Activated CD4-positive, alpha-beta T cell treated with anti-CD3 and anti-CD28 coated beads for 24 hours (primary cell): Measurements from ENCODE around the gene TMC3.
A peak's percentile ranks its signal among the peaks of the same experiment; 100 is the strongest.

Experiments
- DNase-seq, 2 donors: peaks; one replicate each; pipeline ENCODE4 v3.0.0-alpha.2; 2020; ENCODE audit warnings: low read depth in 2 of 2

TMC3 gene

GRCh38 chr15:81297603-81298575 is 76.1 kb downstream of the TMC3 start:
- DNase-seq = no peak

- DNase-seq = no peak
Observed at GRCh38 chr15:81297147-81297572, 76.9 kb downstream of the TMC3 start.

GRCh38 chr15:81296673-81297072 is 77.3 kb downstream of the TMC3 start:
- DNase-seq = peak; percentile 44 to 60

- DNase-seq = no peak
Observed at GRCh38 chr15:81296186-81296585, 77.8 kb downstream of the TMC3 start.

GRCh38 chr15:81295486-81296121 is 78.4 kb downstream of the TMC3 start:
- no peak for DNase-seq

- no peak for DNase-seq
Observed at GRCh38 chr15:81294516-81294880, 79.5 kb downstream of the TMC3 start.

- DNase-seq = peak; percentile 60 to 68
Observed at GRCh38 chr15:81293728-81294515, 80.1 kb downstream of the TMC3 start.

- DNase-seq = peak in 1 of 2 donors; percentile 33
Observed at GRCh38 chr15:81292523-81293001, 81.5 kb downstream of the TMC3 start.

- no peak for DNase-seq
Observed at GRCh38 chr15:81291916-81292522, 82.0 kb downstream of the TMC3 start.

GRCh38 chr15:81289910-81290309 is 84.1 kb downstream of the TMC3 start:
- no peak for DNase-seq

GRCh38 chr15:81288616-81289015 is 85.4 kb downstream of the TMC3 start:
- no peak for DNase-seq

GRCh38 chr15:81288040-81288439 is 86.0 kb downstream of the TMC3 start:
- no peak for DNase-seq

GRCh38 chr15:81286621-81287121 is 87.3 kb downstream of the TMC3 start:
- DNase-seq = no peak

GRCh38 chr15:81285461-81285860 is 88.6 kb downstream of the TMC3 start:
- DNase-seq = no peak

- no peak for DNase-seq
Observed at GRCh38 chr15:81284256-81285031, 89.6 kb downstream of the TMC3 start.

- DNase-seq = no peak
Observed at GRCh38 chr15:81282911-81283310, 91.1 kb downstream of the TMC3 start.

GRCh38 chr15:81282606-81282895 is 91.5 kb downstream of the TMC3 start:
- no peak for DNase-seq

GRCh38 chr15:81281766-81282605 is 92.0 kb downstream of the TMC3 start:
- no peak for DNase-seq

GRCh38 chr15:81281456-81281735 is 92.6 kb downstream of the TMC3 start:
- DNase-seq = no peak
